Neural cell (in vitro differentiated cells): ENCODE results near the gene ARHGEF16. TPM values are rescaled to one million over a fixed set of nuclear protein-coding genes. Genes with fewer than 3 reads are reported as not detected.

Source experiments
- H2AFZ ChIP-seq: fragments of 200-600, 300-800 bp; sonication (generic), shearing (Covaris generic); 2 replicates; pipeline ENCODE4 v1.6.0; 2014; ENCODE audit warnings: low read depth, mild to moderate bottlenecking, antibody characterized with exemption, low read length, moderate library complexity
- H3F3A ChIP-seq: fragments of 200-600 bp; shearing (Covaris generic); 2 replicates; pipeline ENCODE4 v1.6.1; 2016; ENCODE audit warnings: mild to moderate bottlenecking, moderate library complexity, mixed read lengths, antibody characterized with exemption, low read length; ENCODE audit not compliant: insufficient read depth, poor library complexity, severe bottlenecking
- H3K27ac ChIP-seq: fragments of 200-600, 300-800 bp; sonication (generic), shearing (Covaris generic); 2 replicates; pipeline ENCODE4 v1.5.1; 2014; ENCODE audit warnings: mild to moderate bottlenecking, low read length, moderate library complexity
- H3K27me3 ChIP-seq: fragments of 300-800, 200-600 bp; sonication (generic), shearing (Covaris generic); 2 replicates; pipeline ENCODE4 v1.6.0; 2014; ENCODE audit warnings: mild to moderate bottlenecking, low read depth, low read length, moderate library complexity; ENCODE audit not compliant: insufficient read depth
- H3K36me3 ChIP-seq: fragments of 300-800, 200-600 bp; sonication (generic), shearing (Covaris generic); 2 replicates; pipeline ENCODE4 v1.5.1; 2014; ENCODE audit warnings: mild to moderate bottlenecking, antibody characterized with exemption, low read length, moderate library complexity; ENCODE audit not compliant: insufficient read depth
- H3K4me2 ChIP-seq: fragments of 300-800, 200-600 bp; sonication (generic), shearing (Covaris generic); 2 replicates; pipeline ENCODE4 v1.6.0; 2014; ENCODE audit warnings: mild to moderate bottlenecking, low read length
- H3K4me3 ChIP-seq: fragments of 300-800, 200-600 bp; sonication (generic), shearing (Covaris generic); 2 replicates; pipeline ENCODE4 v1.5.1; 2014; ENCODE audit warnings: mild to moderate bottlenecking, low read length, moderate library complexity
- H3K79me2 ChIP-seq: fragments of 200-600 bp; shearing (Covaris generic); replicated peaks from 2 replicates; pipeline ENCODE4 v1.6.0; 2014; ENCODE audit warnings: mild to moderate bottlenecking, low read length, moderate library complexity; ENCODE audit not compliant: insufficient read depth
- H3K9ac ChIP-seq: fragments of 300-800, 200-600 bp; sonication (generic), shearing (Covaris generic); 2 replicates; pipeline ENCODE4 v1.6.1; 2016; ENCODE audit warnings: mild to moderate bottlenecking, low read length, mixed read lengths
- H3K9me2 ChIP-seq: fragments of 200-600 bp; shearing (Covaris generic); 2 replicates; pipeline ENCODE4 v1.6.1; 2016; ENCODE audit warnings: mild to moderate bottlenecking, low read length, mixed read lengths; ENCODE audit not compliant: insufficient read depth
- H3K9me3 ChIP-seq: fragments of 200-600, 300-800 bp; sonication (generic), shearing (Covaris generic); 2 replicates; pipeline ENCODE4 v1.6.1; 2016; ENCODE audit warnings: mild to moderate bottlenecking, mixed run types, low read length, moderate library complexity, mixed read lengths
- H4K20me1 ChIP-seq: fragments of 200-600 bp; shearing (Covaris generic); 2 replicates; pipeline ENCODE4 v1.6.1; 2016; ENCODE audit warnings: mild to moderate bottlenecking, mixed run types; ENCODE audit not compliant: insufficient read depth
- EP300 ChIP-seq: fragments of 450-650 bp; conservative IDR thresholded peaks from 2 replicates; pipeline ENCODE4 v1.6.1; 2014; ENCODE audit warnings: antibody characterized with exemption, mild to moderate bottlenecking, moderate library complexity; ENCODE audit not compliant: poor library complexity, severe bottlenecking
- EZH2 ChIP-seq: fragments of 200-600, 300-800 bp; shearing (Covaris generic), sonication (generic); IDR thresholded peaks from 2 replicates; pipeline ENCODE4 v1.6.1; 2014; ENCODE audit warnings: antibody characterized with exemption, low read length, borderline replicate concordance, mild to moderate bottlenecking; ENCODE audit not compliant: insufficient read depth, poor library complexity, severe bottlenecking
- MXI1 ChIP-seq: fragments of 450-650 bp; conservative IDR thresholded peaks from 2 replicates; pipeline ENCODE4 v1.6.1; 2014; ENCODE audit warnings: antibody characterized with exemption, mild to moderate bottlenecking; ENCODE audit not compliant: poor library complexity, severe bottlenecking
- POLR2AphosphoS5 ChIP-seq: IDR thresholded peaks from 2 replicates; pipeline ENCODE4 v1.6.1; 2012
- RAD21 ChIP-seq: fragments of 450-650 bp; conservative IDR thresholded peaks from 2 replicates; pipeline ENCODE4 v1.6.1; 2014; ENCODE audit warnings: antibody characterized with exemption, mild to moderate bottlenecking, moderate library complexity
- REST ChIP-seq: IDR thresholded peaks from 2 replicates; pipeline ENCODE4 v1.6.1; 2012; ENCODE audit warnings: borderline replicate concordance
- SMC3 ChIP-seq: fragments of 450-650 bp; conservative IDR thresholded peaks from 2 replicates; pipeline ENCODE4 v1.6.1; 2014; ENCODE audit warnings: antibody characterized with exemption, mild to moderate bottlenecking, moderate library complexity; ENCODE audit not compliant: poor library complexity
- TAF1 ChIP-seq: IDR thresholded peaks from 2 replicates; pipeline ENCODE4 v1.6.1; 2012; ENCODE audit warnings: low read depth
- polyA plus RNA-seq: library from polyadenylated mRNA; depleted of rRNA; stranded (reverse); fragments of >200 nt; gene quantifications from 2 replicates; pipeline ENCODE4 v1.2.3, GENCODE V29; 2014
- TF ChIP-seq, protein P1 (sequence below): fragments of 450-650 bp; IDR thresholded peaks from 2 replicates; pipeline ENCODE4 v1.5.1; 2014; ENCODE audit warnings: antibody characterized with exemption, mild to moderate bottlenecking, moderate library complexity; ENCODE audit not compliant: poor library complexity, severe bottlenecking

The ARHGEF16 gene
- polyA plus RNA-seq, 1 donor from 2014 or later = 0.64 TPM

- Histone ChIP-seq H3K4me2 (no peak overlapping the region), H3K27ac (no peak overlapping the region), H4K20me1 (no peaks in the 10 kb centered on the region), H2AFZ (no peak overlapping the region), H3K9me2 (no peaks in the 10 kb centered on the region), H3K9ac (no peak overlapping the region), H3K27me3 (no peaks in the 10 kb centered on the region), H3K36me3 (no peaks in the 10 kb centered on the region), H3K4me3 (no peak overlapping the region), H3K79me2 (no peaks in the 10 kb centered on the region), H3F3A (no peaks in the 10 kb centered on the region), H3K9me3 (no peaks in the 10 kb centered on the region)
- TF ChIP-seq, protein P1, sequence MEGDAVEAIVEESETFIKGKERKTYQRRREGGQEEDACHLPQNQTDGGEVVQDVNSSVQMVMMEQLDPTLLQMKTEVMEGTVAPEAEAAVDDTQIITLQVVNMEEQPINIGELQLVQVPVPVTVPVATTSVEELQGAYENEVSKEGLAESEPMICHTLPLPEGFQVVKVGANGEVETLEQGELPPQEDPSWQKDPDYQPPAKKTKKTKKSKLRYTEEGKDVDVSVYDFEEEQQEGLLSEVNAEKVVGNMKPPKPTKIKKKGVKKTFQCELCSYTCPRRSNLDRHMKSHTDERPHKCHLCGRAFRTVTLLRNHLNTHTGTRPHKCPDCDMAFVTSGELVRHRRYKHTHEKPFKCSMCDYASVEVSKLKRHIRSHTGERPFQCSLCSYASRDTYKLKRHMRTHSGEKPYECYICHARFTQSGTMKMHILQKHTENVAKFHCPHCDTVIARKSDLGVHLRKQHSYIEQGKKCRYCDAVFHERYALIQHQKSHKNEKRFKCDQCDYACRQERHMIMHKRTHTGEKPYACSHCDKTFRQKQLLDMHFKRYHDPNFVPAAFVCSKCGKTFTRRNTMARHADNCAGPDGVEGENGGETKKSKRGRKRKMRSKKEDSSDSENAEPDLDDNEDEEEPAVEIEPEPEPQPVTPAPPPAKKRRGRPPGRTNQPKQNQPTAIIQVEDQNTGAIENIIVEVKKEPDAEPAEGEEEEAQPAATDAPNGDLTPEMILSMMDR = no peak
- TF ChIP-seq POLR2AphosphoS5 (no peak), SMC3 (no peak), RAD21 (no peak)
These were observed 23.2 kb upstream of the ARHGEF16 start for GRCh38 chr1:3431266-3431665.

DNA sequence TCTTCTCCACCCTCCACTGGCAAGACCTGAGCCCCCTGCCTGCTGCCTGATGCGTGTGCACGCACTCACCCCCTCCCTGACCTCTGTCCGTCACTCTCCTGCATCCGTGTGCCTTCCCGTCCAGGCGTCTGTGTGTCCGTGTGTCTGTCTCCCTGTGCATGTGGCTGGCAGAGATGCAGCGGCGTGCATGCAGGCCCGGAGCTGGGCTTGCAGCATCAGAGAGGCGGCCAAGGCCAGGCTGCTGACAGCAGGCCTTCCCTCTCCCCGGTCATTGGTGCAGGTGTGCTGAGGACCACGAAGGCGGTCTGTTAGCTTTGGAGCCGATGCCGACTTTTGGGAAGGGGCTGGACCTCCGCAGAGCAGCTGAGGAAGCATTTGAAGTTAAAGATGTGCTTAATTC lies 22.8 kb upstream of the ARHGEF16 start:
- Histone ChIP-seq H3K79me2 (no peaks in the 10 kb centered on the region), H3K9ac (no peak overlapping the region), H4K20me1 (no peaks in the 10 kb centered on the region), H3K27ac (no peak overlapping the region), H2AFZ (no peak overlapping the region), H3K9me2 (no peaks in the 10 kb centered on the region), H3K9me3 (no peaks in the 10 kb centered on the region), H3K4me2 (no peak overlapping the region), H3K27me3 (no peaks in the 10 kb centered on the region), H3K4me3 (no peak overlapping the region), H3F3A (no peaks in the 10 kb centered on the region), H3K36me3 (no peaks in the 10 kb centered on the region)
- TF ChIP-seq REST (no peak), SMC3 (no peak), EZH2 (no peak), MXI1 (no peak), POLR2AphosphoS5 (no peak), TAF1 (no peak), EP300 (no peak), RAD21 (no peak)
- TF ChIP-seq, protein P1 = no peak
